ENCODE results near the gene LPXN.

DNA sequence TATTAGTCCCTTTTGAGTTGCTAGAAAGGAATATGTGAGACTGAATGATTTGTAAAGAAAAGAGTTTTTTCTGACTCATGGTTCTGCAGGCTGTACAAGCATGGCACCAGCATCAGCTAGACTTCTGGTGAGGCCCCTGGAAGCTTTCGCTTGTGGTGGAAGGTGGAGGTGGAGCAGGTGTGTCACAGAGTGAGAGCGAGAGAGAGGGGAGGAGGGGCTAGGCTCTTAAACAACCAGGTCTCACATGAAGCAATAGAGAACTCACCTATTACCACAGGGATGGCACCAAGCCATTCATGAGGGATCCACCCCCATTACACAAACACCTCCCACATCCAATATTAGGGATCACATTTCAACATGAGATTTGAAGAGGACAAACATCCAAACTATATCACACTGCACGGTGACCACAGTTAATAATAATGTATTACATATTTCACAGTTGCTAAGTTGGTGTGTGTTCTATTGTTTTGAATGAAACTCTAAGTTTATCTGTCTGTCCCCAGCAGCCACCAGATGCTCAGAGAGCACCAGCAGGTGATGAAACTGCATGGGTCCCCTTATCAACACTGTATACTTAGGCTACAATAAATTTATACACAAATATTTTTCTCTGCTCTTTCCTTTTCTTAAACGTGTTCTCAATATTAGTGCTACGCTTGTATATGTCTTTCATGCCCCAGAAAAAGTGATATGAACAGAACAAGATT is 17.3 kb upstream of the LPXN start:
- no peak for TF ChIP-seq POLR2A (IDR thresholded peaks at IDR 0.05)
- TF ChIP-seq, protein P1, sequence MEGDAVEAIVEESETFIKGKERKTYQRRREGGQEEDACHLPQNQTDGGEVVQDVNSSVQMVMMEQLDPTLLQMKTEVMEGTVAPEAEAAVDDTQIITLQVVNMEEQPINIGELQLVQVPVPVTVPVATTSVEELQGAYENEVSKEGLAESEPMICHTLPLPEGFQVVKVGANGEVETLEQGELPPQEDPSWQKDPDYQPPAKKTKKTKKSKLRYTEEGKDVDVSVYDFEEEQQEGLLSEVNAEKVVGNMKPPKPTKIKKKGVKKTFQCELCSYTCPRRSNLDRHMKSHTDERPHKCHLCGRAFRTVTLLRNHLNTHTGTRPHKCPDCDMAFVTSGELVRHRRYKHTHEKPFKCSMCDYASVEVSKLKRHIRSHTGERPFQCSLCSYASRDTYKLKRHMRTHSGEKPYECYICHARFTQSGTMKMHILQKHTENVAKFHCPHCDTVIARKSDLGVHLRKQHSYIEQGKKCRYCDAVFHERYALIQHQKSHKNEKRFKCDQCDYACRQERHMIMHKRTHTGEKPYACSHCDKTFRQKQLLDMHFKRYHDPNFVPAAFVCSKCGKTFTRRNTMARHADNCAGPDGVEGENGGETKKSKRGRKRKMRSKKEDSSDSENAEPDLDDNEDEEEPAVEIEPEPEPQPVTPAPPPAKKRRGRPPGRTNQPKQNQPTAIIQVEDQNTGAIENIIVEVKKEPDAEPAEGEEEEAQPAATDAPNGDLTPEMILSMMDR (IDR thresholded peaks at IDR 0.05 in 8 of 11, conservative IDR thresholded peaks at IDR 0.05 in 3 of 11), result no peak

Data from spleen (tissue), 7 donors.